Common myeloid progenitor, CD34-positive (primary cell): ENCODE data around the gene SIRPB2.
A peak's percentile ranks its signal among the peaks of the same experiment; 100 is the strongest.

ENCODE experiments used
- CTCF ChIA-PET: fragments of 350-600 bp; sonication (Branson Sonifier 250); formaldehyde crosslinking; loops from one replicate; lab custom pipeline; 2021; ENCODE audit warnings: antibody characterized with exemption; lab: Charles Lee
- POLR2A ChIA-PET: fragments of 350-600 bp; sonication (Branson Sonifier 250); formaldehyde crosslinking; loops from one replicate; lab custom pipeline; 2021; ENCODE audit warnings: antibody characterized with exemption; lab: Charles Lee
- DNase-seq, 3 donors: peaks; one replicate each; pipeline versions ENCODE4 v3.0.0 to v3.0.0-alpha.2; 2013
- H3K27ac ChIP-seq, 2 experiments: 1 replicate in 1 of 2; 2 replicates in 1 of 2; pipeline ENCODE4 v1.7.0; 2013; ENCODE audit warnings: inconsistent platforms in 2 of 2, low read length in 2 of 2, mild to moderate bottlenecking in 2 of 2, low read depth in 1 of 2, moderate library complexity in 1 of 2; ENCODE audit not compliant: severe bottlenecking in 2 of 2, insufficient read depth in 1 of 2, poor library complexity in 1 of 2
- H3K27me3 ChIP-seq, 5 experiments: replicated peaks in 2 of 5; 1 replicate in 3 of 5; 2 replicates in 2 of 5; pipeline versions ENCODE4 v1.6.1 to v1.7.0; 2013; ENCODE audit warnings: low read length in 4 of 5, mild to moderate bottlenecking in 2 of 5, moderate library complexity in 2 of 5, inconsistent platforms in 1 of 5; ENCODE audit not compliant: insufficient read depth in 5 of 5, control insufficient read depth in 4 of 5
- H3K36me3 ChIP-seq, 4 experiments: 1 replicate in 2 of 4; 2 replicates in 2 of 4; pipeline versions ENCODE4 v1.6.1 to v1.7.0; 2013; ENCODE audit warnings: low read length in 3 of 4, control low read depth in 1 of 4, mild to moderate bottlenecking in 1 of 4; ENCODE audit not compliant: control insufficient read depth in 4 of 4, insufficient read depth in 4 of 4
- H3K4me1 ChIP-seq, 4 experiments: 1 replicate in 3 of 4; 2 replicates in 1 of 4; pipeline versions ENCODE4 v1.6.1 to v1.7.1; 2013; ENCODE audit warnings: low read length in 3 of 4, mild to moderate bottlenecking in 3 of 4, control low read depth in 1 of 4, inconsistent platforms in 1 of 4, moderate library complexity in 1 of 4; ENCODE audit not compliant: control insufficient read depth in 4 of 4, insufficient read depth in 4 of 4; ENCODE audit errors: control extremely low read depth in 1 of 4
- H3K4me3 ChIP-seq, 7 experiments: 1 replicate in 4 of 7; 2 replicates in 3 of 7; pipeline versions ENCODE4 v1.5.1 to v1.7.0; 2013; ENCODE audit warnings: mild to moderate bottlenecking in 7 of 7, low read length in 6 of 7, moderate library complexity in 6 of 7, inconsistent platforms in 2 of 7, low read depth in 2 of 7, control low read depth in 1 of 7; ENCODE audit not compliant: insufficient read depth in 4 of 7, control insufficient read depth in 1 of 7; ENCODE audit errors: extremely low read depth in 1 of 7
- H3K9me3 ChIP-seq, 5 experiments: 1 replicate in 4 of 5; 2 replicates in 1 of 5; pipeline versions ENCODE4 v1.6.1 to v1.7.1; 2013; ENCODE audit warnings: low read length in 4 of 5, mild to moderate bottlenecking in 2 of 5, inconsistent platforms in 1 of 5, low read depth in 1 of 5, moderate library complexity in 1 of 5; ENCODE audit not compliant: control insufficient read depth in 4 of 5, insufficient read depth in 2 of 5; ENCODE audit errors: control extremely low read depth in 1 of 5
- WGBS: methylation state at CpG from one replicate; pipeline ENCODE4 v1.1.5; 2013; ENCODE audit not compliant: insufficient coverage; 5-methylcytosine and 5-hydroxymethylcytosine counted together

The SIRPB2 gene

DNA sequence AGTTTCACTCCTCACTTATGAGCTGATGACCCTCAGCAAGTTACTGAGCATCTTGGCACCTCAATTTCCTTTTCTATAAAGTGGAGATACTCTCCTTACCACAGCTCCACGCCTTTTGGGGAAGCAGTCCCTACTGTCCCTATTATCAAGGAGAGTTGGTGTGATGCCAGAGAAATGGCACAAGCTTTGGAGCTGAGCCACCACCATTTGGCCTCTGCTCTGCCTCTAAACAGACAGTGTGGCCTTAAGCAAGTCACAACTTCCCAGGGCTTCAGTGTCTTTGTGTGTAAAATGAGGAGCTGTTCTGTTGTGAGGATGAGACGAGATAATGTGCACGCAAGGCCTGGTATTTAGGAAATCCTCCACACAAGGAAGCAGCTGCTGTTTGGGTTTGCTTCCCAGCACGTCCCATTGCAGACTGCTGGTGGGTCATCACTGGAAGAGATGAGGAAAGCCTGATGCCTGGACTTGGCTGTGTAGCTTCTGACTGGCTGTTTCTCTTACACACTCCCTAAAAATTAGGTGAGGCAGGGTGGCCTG lies 43.1 kb downstream of the SIRPB2 start:
- DNase-seq = no peak
- Histone ChIP-seq H3K27ac (no peak overlapping the region), H3K4me3 (no peak overlapping the region), H3K36me3 (peaks cover 63 to 100% (median 92%) of the 10 kb centered on the region in 4 experiments), H3K27me3 (no peaks in the 10 kb centered on the region), H3K9me3 (peaks cover 9 to 32% (median 25%) of the 10 kb centered on the region in 5 experiments), H3K4me1 (no peaks in the 10 kb centered on the region)
- 100% methylated on average over 4 of the region's 4 CpGs for WGBS
- ChIA-PET POLR2A (no interaction called here), CTCF (interaction anchor here (1.2 to 4.7 kb wide), 11 partner anchors 9 to 135 kb away, joined by 3 to 55 read pairs (median 6); partner anchors contain the start of gene NSFL1C)

- Histone ChIP-seq H3K4me1 (no peaks in the 10 kb centered on the region), H3K27ac (no peak overlapping the region), H3K4me3 (no peak overlapping the region), H3K27me3 (no peaks in the 10 kb centered on the region), H3K36me3 (peaks cover 54 to 100% (median 89%) of the 10 kb centered on the region in 4 experiments), H3K9me3 (peaks cover 3 to 16% (median 9%) of the 10 kb centered on the region in 5 experiments)
- ChIA-PET POLR2A (interaction anchor here (0.9 kb wide), 1 partner anchor 69 kb away, joined by 3 read pairs; no protein-coding TSS in a partner anchor), CTCF (interaction anchor here (1.0 to 4.7 kb wide), 5 partner anchors 8 to 58 kb away, joined by 3 to 17 read pairs (median 9); no protein-coding TSS in a partner anchor)
- no peak for DNase-seq
- 86% methylated on average over 1 of the region's 1 CpG for WGBS
These were observed 44.7 kb downstream of the SIRPB2 start for GRCh38 chr20:1446536-1446935.

GRCh38 chr20:1443085-1443484 lies 48.1 kb downstream of the SIRPB2 start:
- H3K27me3 ChIP-seq = no peaks in the 10 kb centered on the region
- no peak for DNase-seq
- H3K4me1 ChIP-seq = no peaks in the 10 kb centered on the region
- H3K9me3 ChIP-seq = no peaks in the 10 kb centered on the region
- CTCF ChIA-PET = interaction anchor here (0.7 to 1.8 kb wide), 3 partner anchors 11 to 66 kb away, joined by 4 to 7 read pairs (median 4); partner anchors contain the start of gene FKBP1A
- no peak overlapping the region for H3K4me3 ChIP-seq
- POLR2A ChIA-PET = no interaction called here
- H3K27ac ChIP-seq = no peak overlapping the region
- H3K36me3 ChIP-seq = peaks cover 29 to 73% (median 64%) of the 10 kb centered on the region in 4 experiments
- no CpG with 5 or more reads among the region's 5 CpGs for WGBS

DNA sequence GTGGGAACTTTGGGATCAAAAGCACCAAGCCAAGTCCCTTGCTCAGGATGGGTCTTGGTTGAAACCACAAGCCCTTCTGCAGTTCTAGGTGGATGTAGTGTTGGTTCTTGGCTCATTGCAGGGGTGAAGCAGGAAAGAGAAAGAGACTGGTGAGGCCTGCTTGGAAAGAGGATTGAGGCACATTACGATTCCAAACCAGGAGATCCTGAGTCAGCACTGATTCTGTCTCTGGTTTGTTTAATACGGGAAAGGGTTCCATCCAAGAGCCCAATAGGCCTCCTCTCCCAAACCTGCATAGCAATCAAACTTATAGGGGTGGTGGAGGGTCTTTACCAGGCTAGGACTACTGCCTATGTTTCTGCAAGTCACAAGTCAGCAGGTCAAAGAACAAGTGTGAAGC lies 48.9 kb downstream of the SIRPB2 start:
- Histone ChIP-seq H3K27ac (no peak overlapping the region), H3K9me3 (no peaks in the 10 kb centered on the region), H3K36me3 (peaks cover 26 to 65% (median 56%) of the 10 kb centered on the region in 4 experiments), H3K4me3 (no peak overlapping the region), H3K4me1 (no peaks in the 10 kb centered on the region), H3K27me3 (no peaks in the 10 kb centered on the region)
- 71% methylated on average over 1 of the region's 2 CpGs for WGBS
- CTCF ChIA-PET = no interaction called here
- no peak for DNase-seq
- POLR2A ChIA-PET = no interaction called here

GRCh38 chr20:1441133-1441532 lies 50.1 kb downstream of the SIRPB2 start:
- DNase-seq = no peak
- H3K9me3 ChIP-seq = no peaks in the 10 kb centered on the region
- no peak overlapping the region for H3K4me3 ChIP-seq
- 90% methylated on average over 3 of the region's 3 CpGs for WGBS
- peaks cover 22 to 54% (median 44%) of the 10 kb centered on the region in 4 experiments for H3K36me3 ChIP-seq
- ChIA-PET CTCF (interaction anchor here (1.1 to 7.0 kb wide), 11 partner anchors 9 to 124 kb away, joined by 3 to 66 read pairs (median 15); partner anchors contain the start of gene NSFL1C), POLR2A (no interaction called here)
- H3K4me1 ChIP-seq = no peaks in the 10 kb centered on the region
- H3K27ac ChIP-seq = no peak overlapping the region
- no peaks in the 10 kb centered on the region for H3K27me3 ChIP-seq

DNA sequence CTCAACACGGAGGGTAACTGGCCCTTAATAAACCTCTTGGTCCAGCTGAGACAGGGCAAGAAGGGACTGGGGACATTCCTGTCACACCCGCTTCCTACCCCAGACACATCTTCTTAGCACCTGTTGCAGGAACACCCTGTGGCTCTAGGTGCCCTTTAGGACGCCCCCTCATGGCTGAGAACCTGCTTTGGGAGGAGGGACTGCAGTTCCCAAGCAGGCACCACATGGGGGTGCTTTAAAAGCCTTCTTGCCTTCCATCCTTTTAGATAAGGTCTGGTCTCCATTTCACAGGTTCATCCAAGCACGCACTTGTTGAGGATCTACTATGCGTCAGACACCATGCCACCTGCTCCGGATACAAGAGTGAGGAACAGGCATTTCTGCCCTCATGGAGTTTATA lies 51.2 kb downstream of the SIRPB2 start:
- CTCF ChIA-PET = interaction anchor here (0.6 to 7.0 kb wide), 17 partner anchors 10 to 128 kb away, joined by 3 to 66 read pairs (median 6); partner anchors contain the start of gene NSFL1C
- no peaks in the 10 kb centered on the region for H3K27me3 ChIP-seq
- H3K36me3 ChIP-seq = peaks cover 18 to 43% (median 34%) of the 10 kb centered on the region in 4 experiments
- H3K4me3 ChIP-seq = no peak overlapping the region
- POLR2A ChIA-PET = no interaction called here
- DNase-seq = peak; percentile 58 to 64 (median 60)
- no peak overlapping the region for H3K27ac ChIP-seq
- H3K9me3 ChIP-seq = no peaks in the 10 kb centered on the region
- peaks cover 2 to 7% (median 4%) of the 10 kb centered on the region in 4 experiments for H3K4me1 ChIP-seq
- WGBS = 98% methylated on average over 4 of the region's 6 CpGs

DNA sequence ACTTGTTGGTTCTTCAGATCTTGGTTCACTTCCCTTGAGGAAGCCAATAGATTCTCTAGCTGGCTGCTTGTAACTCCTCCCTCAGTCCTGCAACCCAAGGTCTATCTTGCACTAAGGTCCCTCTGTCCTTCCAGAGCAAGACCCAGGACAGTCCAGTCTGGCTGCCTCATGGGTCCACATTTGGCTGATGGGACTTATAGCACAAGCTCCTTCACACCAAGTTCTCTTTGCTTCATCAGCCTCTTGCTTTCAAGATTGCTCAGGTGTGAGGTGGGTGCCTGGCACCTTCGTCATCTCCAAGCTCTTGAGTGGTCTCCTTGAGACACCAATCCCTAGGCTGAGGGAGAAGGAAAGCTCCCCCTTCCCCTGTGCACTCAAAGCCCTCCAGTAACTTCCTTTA lies 52.9 kb downstream of the SIRPB2 start:
- Histone ChIP-seq H3K27ac (no peak overlapping the region), H3K4me3 (no peak overlapping the region), H3K4me1 (peaks cover 15 to 19% (median 16%) of the 10 kb centered on the region in 4 experiments), H3K9me3 (peaks cover 0 to 4% (median 0%) of the 10 kb centered on the region in 5 experiments), H3K27me3 (no peaks in the 10 kb centered on the region), H3K36me3 (peaks cover 6 to 26% (median 17%) of the 10 kb centered on the region in 4 experiments)
- CTCF ChIA-PET = interaction anchor here (0.6 to 7.0 kb wide), 31 partner anchors 8 to 338 kb away, joined by 3 to 66 read pairs (median 5); partner anchors contain the start of genes NSFL1C and SDCBP2
- no peak for DNase-seq
- WGBS = 88% methylated on average over 1 of the region's 1 CpG
- POLR2A ChIA-PET = no interaction called here
